GM18502 (cell line): Measurements from ENCODE around the gene FAM72A.
"Not testable (repeated sequence)": the region's sequence is repeated elsewhere in the genome, so short reads cannot be mapped to it uniquely, and the experiment has no call there.

Experiments used
- ATAC-seq: cut with Tn5 transposase; IDR thresholded peaks from one replicate; pipeline ENCODE4 v1.9.1; 2021; ENCODE audit warnings: mild to moderate bottlenecking; ENCODE audit not compliant: unreplicated experiment, poor library complexity

Gene FAM72A

GRCh38 chr1:206174182-206174868, 28.3 kb downstream of the FAM72A start:
- ATAC-seq, result not testable (repeated sequence)

GRCh38 chr1:206173110-206173719, 29.4 kb downstream of the FAM72A start:
- not testable (repeated sequence) for ATAC-seq

- not testable (repeated sequence) for ATAC-seq
Measured at GRCh38 chr1:206169794-206170193, 32.8 kb downstream of the FAM72A start.

- ATAC-seq, result not testable (repeated sequence)
Measured at GRCh38 chr1:206167350-206168029, 35.1 kb downstream of the FAM72A start.

- ATAC-seq, result no peak
Measured at GRCh38 chr1:206145771-206146290, 56.8 kb downstream of the FAM72A start.

- ATAC-seq, result no peak
Measured at GRCh38 chr1:206144605-206145004, 58.0 kb downstream of the FAM72A start.

GRCh38 chr1:206143537-206144172, 59.0 kb downstream of the FAM72A start:
- ATAC-seq, result no peak

- ATAC-seq, result no peak
Measured at GRCh38 chr1:206142770-206143169, 59.9 kb downstream of the FAM72A start.

- ATAC-seq, result no peak
Measured at GRCh38 chr1:206142011-206142410, 60.6 kb downstream of the FAM72A start.

- ATAC-seq, result no peak
Measured at GRCh38 chr1:206136241-206136640, 66.4 kb downstream of the FAM72A start.
